ENCODE results near the gene CNIH2.
"Not testable (repeated sequence)": the region's sequence is repeated elsewhere in the genome, so short reads cannot be mapped to it uniquely, and the experiment has no call there.

CNIH2 gene

DNA sequence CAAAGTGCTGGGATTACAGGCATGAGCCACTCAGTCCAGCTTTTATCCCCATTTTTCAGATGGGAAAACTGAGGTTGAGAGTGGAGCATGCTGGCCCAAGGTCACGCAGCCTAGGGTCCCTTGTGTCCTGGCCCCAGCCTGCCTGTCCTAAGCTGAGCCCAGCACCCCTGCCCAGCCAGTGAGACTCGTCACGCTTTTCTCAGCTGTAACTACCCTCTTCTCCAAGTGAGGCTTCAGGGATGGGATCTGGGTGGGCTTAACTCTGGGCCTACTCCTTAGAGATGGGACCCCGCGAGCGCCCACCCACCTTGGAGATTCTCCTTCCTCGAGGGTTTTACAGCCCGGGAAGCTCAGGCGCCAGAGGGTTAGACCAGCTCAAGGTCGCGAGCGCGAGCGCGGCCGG, 13.3 kb downstream of the CNIH2 start:
- no peak for DNase-seq (ENCODE audit: low read depth in 2 of 3, low spot score in 2 of 3)

DNA sequence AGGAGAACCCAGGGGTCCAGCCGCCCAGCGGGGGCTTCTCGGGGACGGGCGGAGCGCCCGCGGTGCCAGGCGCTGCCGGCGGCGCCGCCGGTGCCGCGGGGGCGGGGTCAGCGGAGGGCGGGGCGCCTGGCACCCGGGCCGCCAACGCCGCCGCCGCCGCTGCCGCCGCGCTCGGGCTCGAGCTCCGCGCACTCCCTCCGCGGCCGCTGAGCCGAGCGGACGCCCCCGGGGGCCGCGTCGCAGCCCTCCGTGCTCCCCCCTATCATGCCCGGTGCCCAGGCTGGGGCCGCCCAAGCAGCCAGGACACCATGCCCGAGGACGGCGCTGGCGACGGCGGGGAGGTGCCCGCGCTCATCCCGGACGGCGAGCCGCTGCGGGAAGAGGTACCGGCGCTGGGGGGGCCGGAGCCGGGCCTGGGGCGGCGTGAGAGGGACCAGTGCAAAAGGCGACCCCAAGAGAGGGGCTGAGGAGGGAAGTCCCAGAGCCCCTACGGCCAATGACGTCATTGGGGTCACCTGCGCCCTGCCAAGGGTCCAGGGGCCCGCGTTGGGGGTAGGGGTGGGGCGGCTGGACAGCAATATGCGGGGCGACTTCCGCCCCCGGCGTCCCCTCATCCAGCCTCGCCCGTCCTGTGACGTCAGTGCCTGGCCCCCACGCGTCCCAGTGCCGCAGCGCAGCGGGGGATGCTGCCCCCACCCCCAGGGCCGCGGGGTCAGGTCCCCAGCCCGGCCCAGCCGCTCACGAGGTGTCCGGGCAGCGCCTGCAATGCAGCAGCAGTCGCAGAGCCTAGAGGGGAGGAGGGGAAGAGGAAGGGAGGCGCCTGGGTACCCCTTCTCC, 13.9 kb downstream of the CNIH2 start, which contains the start of gene TMEM151A:
TMEM151A (plus strand) TSS at position 189 of the 837 bp plus-strand sequence; CDS start at position 309, 120 bp downstream.
- DNase-seq (ENCODE audit: low read depth in 2 of 3, low spot score in 2 of 3), result no peak

- no peak for DNase-seq (ENCODE audit: low read depth in 2 of 3, low spot score in 2 of 3)
Observed at GRCh38 chr11:66292543-66293332, 14.8 kb downstream of the CNIH2 start.

- DNase-seq (ENCODE audit: low read depth in 2 of 3, low spot score in 2 of 3), result no peak
Observed at GRCh38 chr11:66293352-66293751, 15.4 kb downstream of the CNIH2 start.

- DNase-seq (ENCODE audit: low read depth in 2 of 3, low spot score in 2 of 3), result no peak
Observed at GRCh38 chr11:66293777-66294625, 16.0 kb downstream of the CNIH2 start.

GRCh38 chr11:66294626-66295620, 16.9 kb downstream of the CNIH2 start:
- no peak for DNase-seq (ENCODE audit: low read depth in 2 of 3, low spot score in 2 of 3)

- DNase-seq (ENCODE audit: low read depth in 2 of 3, low spot score in 2 of 3), result no peak
Observed at GRCh38 chr11:66297610-66298009, 19.6 kb downstream of the CNIH2 start.

DNA sequence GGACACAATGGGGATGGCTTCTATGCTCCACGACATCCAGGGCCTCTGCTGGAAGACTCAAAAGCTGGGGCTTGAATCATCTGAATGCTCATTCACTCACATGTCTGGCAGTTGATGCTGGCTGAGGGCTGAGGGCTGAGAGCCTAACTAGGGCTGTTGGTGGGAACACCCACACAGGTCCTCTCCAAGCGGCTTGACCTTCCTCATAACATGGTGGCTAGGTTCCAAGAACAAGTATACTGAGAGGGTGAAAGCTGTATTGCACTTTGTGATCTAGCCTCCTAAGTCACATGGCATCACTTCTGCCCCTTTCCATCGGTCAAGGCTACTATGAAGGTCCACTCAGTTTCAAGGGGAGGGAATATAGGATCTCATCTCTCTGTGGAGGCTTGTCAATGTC, 21.2 kb downstream of the CNIH2 start:
- no peak for DNase-seq (ENCODE audit: low read depth in 2 of 3, low spot score in 2 of 3)

- DNase-seq (ENCODE audit: low read depth in 2 of 3, low spot score in 2 of 3), result no peak
Observed at GRCh38 chr11:66302656-66303055, 24.7 kb downstream of the CNIH2 start.

DNA sequence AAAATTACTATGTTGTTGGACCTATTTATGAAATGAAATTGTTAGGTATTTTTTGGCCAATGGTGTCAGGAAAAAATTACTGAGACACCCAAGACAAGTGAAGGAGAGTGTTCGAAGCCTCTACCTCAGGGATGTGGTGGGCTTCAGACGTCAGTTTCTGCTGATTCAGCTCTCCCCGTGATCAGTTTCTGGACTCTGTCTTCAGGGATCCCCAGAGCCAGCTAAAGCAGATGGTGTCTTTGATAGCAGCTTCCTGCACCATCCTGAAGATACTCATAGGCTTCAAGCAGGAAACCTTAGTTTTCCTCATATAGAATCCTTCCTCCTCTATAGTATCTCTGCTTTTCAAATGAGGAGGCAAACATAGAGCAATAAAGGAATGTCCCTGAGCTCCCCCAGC, 31.5 kb downstream of the CNIH2 start:
- no peak for DNase-seq (ENCODE audit: low read depth in 2 of 3, low spot score in 2 of 3)

GRCh38 chr11:66310324-66310723, 32.3 kb downstream of the CNIH2 start:
- no peak for DNase-seq (ENCODE audit: low read depth in 2 of 3, low spot score in 2 of 3)

DNA sequence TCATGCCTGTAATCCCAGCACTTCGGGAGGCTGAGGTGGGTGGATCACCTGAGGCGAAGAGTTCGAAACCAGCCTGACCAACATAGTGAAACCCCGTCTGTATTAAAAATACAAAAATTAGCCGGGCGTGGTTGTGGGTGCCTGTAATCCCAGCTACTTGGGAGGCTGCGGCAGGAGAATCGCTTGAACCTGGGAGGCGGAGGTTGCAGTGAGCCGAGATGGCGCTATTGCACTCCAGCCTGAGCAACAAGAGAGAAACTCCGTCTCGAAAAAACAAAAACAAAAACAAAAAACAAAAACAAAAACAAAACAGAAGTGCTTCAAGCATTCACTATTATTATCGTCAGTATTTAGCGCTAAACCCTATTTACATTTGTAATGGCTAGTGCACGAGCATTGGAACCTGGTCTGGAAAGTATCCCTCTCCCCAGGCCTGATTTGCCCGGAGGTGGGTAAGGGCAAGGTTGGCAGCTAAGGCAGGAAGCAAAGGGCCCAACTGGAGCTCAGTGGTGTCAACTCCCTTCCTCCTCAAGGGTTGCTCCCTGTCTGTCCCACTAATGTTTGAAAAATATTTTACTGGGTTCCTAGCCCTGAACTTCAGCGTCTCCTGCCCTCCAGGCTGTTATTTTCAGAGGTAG, 32.9 kb downstream of the CNIH2 start:
- not testable (repeated sequence) for DNase-seq (ENCODE audit: low read depth in 2 of 3, low spot score in 2 of 3)

DNA sequence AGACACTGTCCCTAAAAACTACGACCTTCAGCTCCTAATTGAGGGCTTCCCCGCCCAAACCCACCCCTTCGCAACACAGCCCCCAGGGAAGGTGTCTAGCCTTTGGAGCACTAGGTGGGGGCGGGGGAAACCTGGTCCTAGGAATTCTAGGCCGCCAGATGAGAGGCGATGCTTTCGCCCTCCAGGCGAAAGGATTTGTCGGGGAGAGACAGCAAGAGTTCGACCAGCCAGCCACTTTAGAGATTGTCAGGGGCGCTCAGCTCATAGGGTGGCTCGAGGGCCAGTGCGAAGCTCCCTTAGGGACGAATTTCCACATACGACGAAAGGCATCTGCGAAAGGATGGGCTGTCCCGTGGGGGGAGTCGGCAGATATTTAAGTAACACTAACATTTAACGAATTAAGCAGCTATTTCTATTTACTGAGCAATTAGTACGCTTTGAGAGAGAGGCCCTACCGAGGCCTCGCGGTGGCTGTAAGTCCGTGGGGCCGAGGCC, 33.5 kb downstream of the CNIH2 start:
- DNase-seq (ENCODE audit: low read depth in 2 of 3, low spot score in 2 of 3), result no peak

GRCh38 chr11:66311965-66312548, 34.1 kb downstream of the CNIH2 start:
- DNase-seq (ENCODE audit: low read depth in 2 of 3, low spot score in 2 of 3), result peak; percentile 91 to 96 (median 95)

DNA sequence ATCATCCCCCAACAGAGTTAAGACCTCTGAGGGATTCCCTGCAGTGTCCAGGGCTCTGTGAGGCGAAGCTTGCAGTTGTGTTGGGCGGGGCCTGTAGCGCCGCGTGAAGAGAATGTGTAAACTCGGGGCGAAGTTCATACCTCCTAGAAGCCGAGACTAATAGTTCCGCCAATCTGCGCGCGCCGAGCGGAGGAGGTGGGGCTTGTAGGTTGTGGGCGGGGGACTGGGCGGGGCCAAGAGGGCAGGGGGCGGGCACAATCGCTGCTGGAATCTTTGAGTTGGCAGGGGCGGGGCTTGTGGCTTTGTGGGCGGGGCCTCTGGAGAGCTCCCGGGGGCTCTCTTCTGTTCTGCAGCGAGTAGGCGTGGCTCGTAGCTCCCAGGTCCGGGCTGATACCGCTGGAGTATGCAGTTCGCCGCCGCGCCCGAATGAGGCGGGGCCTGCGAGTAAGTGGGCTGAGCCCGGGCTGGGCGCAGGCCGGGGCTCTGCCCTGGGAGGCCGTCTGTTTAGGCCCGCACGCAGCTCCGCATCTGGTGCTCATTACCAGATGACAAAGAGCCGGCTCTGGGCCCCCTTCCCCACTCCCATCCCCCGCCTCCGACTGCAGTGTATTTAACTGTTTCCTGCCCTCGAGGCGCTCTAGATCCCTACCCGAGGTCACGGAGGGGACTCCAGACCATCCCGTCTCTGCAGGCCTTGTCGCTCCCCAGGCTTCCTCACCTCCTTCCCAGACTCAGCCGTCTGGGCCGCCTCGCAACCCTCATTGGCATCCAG, 34.8 kb downstream of the CNIH2 start:
- peak; percentile 88 to 100 (median 100) for DNase-seq (ENCODE audit: low read depth in 2 of 3, low spot score in 2 of 3)

- no peak for DNase-seq (ENCODE audit: low read depth in 2 of 3, low spot score in 2 of 3)
Observed at GRCh38 chr11:66313321-66314185, 35.6 kb downstream of the CNIH2 start.

GRCh38 chr11:66314186-66314501, 36.2 kb downstream of the CNIH2 start:
- DNase-seq (ENCODE audit: low read depth in 2 of 3, low spot score in 2 of 3), result no peak

All from activated CD8-positive, alpha-beta memory T cell treated with anti-CD3 and anti-CD28 coated beads for 48 hours (primary cell).